ENCODE data around the gene NAV2. TPM values are rescaled to one million over a fixed set of nuclear protein-coding genes. Genes with fewer than 3 reads are reported as not detected.

The NAV2 gene
- total and polyA plus RNA-seq, 2 donors (not counting 1 experiment from before 2014, with no cell fraction given), result 8.1 to 14.0 TPM

DNA sequence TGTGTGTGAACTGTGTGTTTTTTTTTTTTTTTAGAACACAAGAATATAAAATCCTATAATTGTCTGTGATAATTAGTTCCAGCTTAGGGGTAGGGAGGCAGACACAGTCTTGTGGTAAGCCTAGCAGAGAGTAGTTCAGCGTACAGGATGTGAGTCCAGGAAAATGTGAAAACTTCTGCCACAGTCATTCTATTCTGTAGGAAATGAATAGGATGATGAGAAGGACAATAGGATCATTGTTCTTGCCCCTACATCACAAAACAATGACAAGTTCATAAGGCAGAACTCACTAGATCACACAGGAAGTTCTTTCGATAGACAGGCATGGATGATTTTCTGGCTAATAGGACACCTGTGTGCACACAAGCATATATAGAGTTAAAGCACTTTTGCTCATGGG, 132.2 kb downstream of the NAV2 start:
- Histone ChIP-seq H3K4me1 (ENCODE audit: control insufficient read depth, extremely low read depth, insufficient read depth, low read length) (peaks cover 4% of the 10 kb centered on the region), H3K4me2 (ENCODE audit: extremely low read depth, insufficient read depth, low read length) (no peak overlapping the region), H3K9ac (ENCODE audit: insufficient read depth, low read length) (no peak overlapping the region), H3K27me3 (ENCODE audit: control insufficient read depth, insufficient read depth, low read length) (no peaks in the 10 kb centered on the region), H3K36me3 (ENCODE audit: control insufficient read depth, insufficient read depth, low read length) (peaks cover 3% of the 10 kb centered on the region), H3K79me2 (ENCODE audit: control insufficient read depth, insufficient read depth, low read length) (peaks cover 29% of the 10 kb centered on the region), H3K27ac (ENCODE audit: insufficient read depth, low read length) (no peak overlapping the region), H4K20me1 (ENCODE audit: control insufficient read depth, extremely low read depth, insufficient read depth, low read length) (no peaks in the 10 kb centered on the region), H3K4me3 (replicated peaks in 1 of 4; ENCODE audit: control extremely low read depth in 1 of 4, insufficient read depth in 1 of 4, low read depth in 3 of 4, low read length in 4 of 4) (no peak overlapping the region), H3K9me3 (ENCODE audit: control insufficient read depth, insufficient read depth, low read depth, low read length) (no peaks in the 10 kb centered on the region), H2AFZ (ENCODE audit: low read length) (no peak overlapping the region)
- DNase-seq (ENCODE audit: low read depth in 2 of 2), result no peak
- no peak for TF ChIP-seq EZH2 (IDR thresholded peaks at IDR 0.05; ENCODE audit: low read length, missing control alignments)
- TF ChIP-seq, protein P1, sequence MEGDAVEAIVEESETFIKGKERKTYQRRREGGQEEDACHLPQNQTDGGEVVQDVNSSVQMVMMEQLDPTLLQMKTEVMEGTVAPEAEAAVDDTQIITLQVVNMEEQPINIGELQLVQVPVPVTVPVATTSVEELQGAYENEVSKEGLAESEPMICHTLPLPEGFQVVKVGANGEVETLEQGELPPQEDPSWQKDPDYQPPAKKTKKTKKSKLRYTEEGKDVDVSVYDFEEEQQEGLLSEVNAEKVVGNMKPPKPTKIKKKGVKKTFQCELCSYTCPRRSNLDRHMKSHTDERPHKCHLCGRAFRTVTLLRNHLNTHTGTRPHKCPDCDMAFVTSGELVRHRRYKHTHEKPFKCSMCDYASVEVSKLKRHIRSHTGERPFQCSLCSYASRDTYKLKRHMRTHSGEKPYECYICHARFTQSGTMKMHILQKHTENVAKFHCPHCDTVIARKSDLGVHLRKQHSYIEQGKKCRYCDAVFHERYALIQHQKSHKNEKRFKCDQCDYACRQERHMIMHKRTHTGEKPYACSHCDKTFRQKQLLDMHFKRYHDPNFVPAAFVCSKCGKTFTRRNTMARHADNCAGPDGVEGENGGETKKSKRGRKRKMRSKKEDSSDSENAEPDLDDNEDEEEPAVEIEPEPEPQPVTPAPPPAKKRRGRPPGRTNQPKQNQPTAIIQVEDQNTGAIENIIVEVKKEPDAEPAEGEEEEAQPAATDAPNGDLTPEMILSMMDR (conservative IDR thresholded peaks at IDR 0.05 in 1 of 2, IDR thresholded peaks at IDR 0.05 in 1 of 2; ENCODE audit: low read depth in 1 of 2, low read length in 2 of 2), result no peak

DNA sequence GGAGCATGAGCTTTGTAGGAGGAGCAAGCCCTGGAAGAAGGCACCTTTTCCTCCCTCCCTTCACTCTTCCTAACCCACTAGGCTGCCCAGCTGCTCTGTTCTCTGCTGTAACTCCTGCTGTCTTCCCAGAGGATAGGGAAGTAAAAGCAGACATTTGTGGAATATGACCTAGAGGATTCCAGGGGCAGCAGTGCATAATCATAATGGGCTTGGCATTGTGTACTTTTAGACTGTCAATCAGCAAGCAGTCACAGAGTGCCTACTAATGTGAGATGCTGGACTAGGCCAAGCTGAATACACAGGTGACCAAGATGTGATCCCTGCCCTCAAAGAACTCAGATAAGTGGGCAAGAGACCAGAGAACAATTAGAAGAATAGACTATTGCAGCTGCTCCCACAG, 133.0 kb downstream of the NAV2 start:
- no peak for DNase-seq (ENCODE audit: low read depth in 2 of 2)
- H3K36me3 ChIP-seq (ENCODE audit: control insufficient read depth, insufficient read depth, low read length), result peaks cover 4% of the 10 kb centered on the region
- H3K27me3 ChIP-seq (ENCODE audit: control insufficient read depth, insufficient read depth, low read length), result no peaks in the 10 kb centered on the region
- H3K9ac ChIP-seq (ENCODE audit: insufficient read depth, low read length), result no peak overlapping the region
- TF ChIP-seq EZH2 (IDR thresholded peaks at IDR 0.05; ENCODE audit: low read length, missing control alignments), result no peak
- TF ChIP-seq, protein P1 (conservative IDR thresholded peaks at IDR 0.05 in 1 of 2, IDR thresholded peaks at IDR 0.05 in 1 of 2; ENCODE audit: low read depth in 1 of 2, low read length in 2 of 2), result no peak
- no peaks in the 10 kb centered on the region for H3K9me3 ChIP-seq (ENCODE audit: control insufficient read depth, insufficient read depth, low read depth, low read length)
- H2AFZ ChIP-seq (ENCODE audit: low read length), result no peak overlapping the region
- H3K4me2 ChIP-seq (ENCODE audit: extremely low read depth, insufficient read depth, low read length), result no peak overlapping the region
- no peak overlapping the region for H3K4me3 ChIP-seq (replicated peaks in 1 of 4; ENCODE audit: control extremely low read depth in 1 of 4, insufficient read depth in 1 of 4, low read depth in 3 of 4, low read length in 4 of 4)
- H4K20me1 ChIP-seq (ENCODE audit: control insufficient read depth, extremely low read depth, insufficient read depth, low read length), result peaks cover 2% of the 10 kb centered on the region
- H3K79me2 ChIP-seq (ENCODE audit: control insufficient read depth, insufficient read depth, low read length), result peaks cover 31% of the 10 kb centered on the region
- peaks cover 9% of the 10 kb centered on the region for H3K4me1 ChIP-seq (ENCODE audit: control insufficient read depth, extremely low read depth, insufficient read depth, low read length)
- no peak overlapping the region for H3K27ac ChIP-seq (ENCODE audit: insufficient read depth, low read length)

DNA sequence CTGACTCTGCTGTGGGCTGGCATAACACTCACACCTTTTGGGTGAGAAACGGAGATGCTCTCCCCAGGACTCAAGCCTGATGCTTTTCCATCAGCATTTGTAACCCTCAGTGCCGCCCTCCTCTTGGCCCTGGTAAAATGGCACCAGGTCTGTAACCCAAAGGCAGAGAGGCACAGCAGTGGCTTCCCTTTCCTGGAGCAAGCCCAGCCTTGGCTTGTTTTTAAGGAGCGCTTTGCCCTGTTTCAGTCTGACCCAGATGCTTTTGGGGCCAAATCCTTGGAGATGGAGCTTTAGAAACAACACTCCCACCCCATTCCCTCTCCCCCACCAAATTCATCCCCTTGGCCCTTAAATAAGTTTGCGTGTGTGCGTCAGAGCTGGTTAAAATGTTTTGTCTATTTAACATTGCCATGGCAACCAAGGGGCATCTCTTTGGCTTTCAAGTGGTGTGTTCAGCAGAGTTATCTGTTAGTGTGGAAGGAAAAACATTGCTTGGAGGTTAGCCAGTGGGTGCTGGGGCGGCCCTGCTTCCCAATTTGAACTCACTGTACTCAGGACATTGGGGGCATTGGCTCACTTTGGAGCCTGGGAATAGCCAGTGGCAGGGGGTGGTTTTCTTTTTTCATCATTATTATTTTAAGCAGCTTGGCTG, 134.1 kb downstream of the NAV2 start:
- H2AFZ ChIP-seq (ENCODE audit: low read length), result no peak overlapping the region
- no peak overlapping the region for H3K4me3 ChIP-seq (replicated peaks in 1 of 4; ENCODE audit: control extremely low read depth in 1 of 4, insufficient read depth in 1 of 4, low read depth in 3 of 4, low read length in 4 of 4)
- H3K36me3 ChIP-seq (ENCODE audit: control insufficient read depth, insufficient read depth, low read length), result peaks cover 4% of the 10 kb centered on the region
- no peaks in the 10 kb centered on the region for H3K9me3 ChIP-seq (ENCODE audit: control insufficient read depth, insufficient read depth, low read depth, low read length)
- H3K9ac ChIP-seq (ENCODE audit: insufficient read depth, low read length), result no peak overlapping the region
- TF ChIP-seq, protein P1 (conservative IDR thresholded peaks at IDR 0.05 in 1 of 2, IDR thresholded peaks at IDR 0.05 in 1 of 2; ENCODE audit: low read depth in 1 of 2, low read length in 2 of 2), result no peak
- TF ChIP-seq EZH2 (IDR thresholded peaks at IDR 0.05; ENCODE audit: low read length, missing control alignments), result no peak
- H3K27me3 ChIP-seq (ENCODE audit: control insufficient read depth, insufficient read depth, low read length), result no peaks in the 10 kb centered on the region
- H3K79me2 ChIP-seq (ENCODE audit: control insufficient read depth, insufficient read depth, low read length), result peaks cover 35% of the 10 kb centered on the region
- H3K27ac ChIP-seq (ENCODE audit: insufficient read depth, low read length), result peak overlapping the region; percentile 46
- H3K4me1 ChIP-seq (ENCODE audit: control insufficient read depth, extremely low read depth, insufficient read depth, low read length), result peaks cover 9% of the 10 kb centered on the region
- DNase-seq (ENCODE audit: low read depth in 2 of 2), result peak; percentile 31 to 59
- H4K20me1 ChIP-seq (ENCODE audit: control insufficient read depth, extremely low read depth, insufficient read depth, low read length), result peaks cover 2% of the 10 kb centered on the region
- no peak overlapping the region for H3K4me2 ChIP-seq (ENCODE audit: extremely low read depth, insufficient read depth, low read length)
